ENCODE results near the gene PLXDC1.

Gene PLXDC1

DNA sequence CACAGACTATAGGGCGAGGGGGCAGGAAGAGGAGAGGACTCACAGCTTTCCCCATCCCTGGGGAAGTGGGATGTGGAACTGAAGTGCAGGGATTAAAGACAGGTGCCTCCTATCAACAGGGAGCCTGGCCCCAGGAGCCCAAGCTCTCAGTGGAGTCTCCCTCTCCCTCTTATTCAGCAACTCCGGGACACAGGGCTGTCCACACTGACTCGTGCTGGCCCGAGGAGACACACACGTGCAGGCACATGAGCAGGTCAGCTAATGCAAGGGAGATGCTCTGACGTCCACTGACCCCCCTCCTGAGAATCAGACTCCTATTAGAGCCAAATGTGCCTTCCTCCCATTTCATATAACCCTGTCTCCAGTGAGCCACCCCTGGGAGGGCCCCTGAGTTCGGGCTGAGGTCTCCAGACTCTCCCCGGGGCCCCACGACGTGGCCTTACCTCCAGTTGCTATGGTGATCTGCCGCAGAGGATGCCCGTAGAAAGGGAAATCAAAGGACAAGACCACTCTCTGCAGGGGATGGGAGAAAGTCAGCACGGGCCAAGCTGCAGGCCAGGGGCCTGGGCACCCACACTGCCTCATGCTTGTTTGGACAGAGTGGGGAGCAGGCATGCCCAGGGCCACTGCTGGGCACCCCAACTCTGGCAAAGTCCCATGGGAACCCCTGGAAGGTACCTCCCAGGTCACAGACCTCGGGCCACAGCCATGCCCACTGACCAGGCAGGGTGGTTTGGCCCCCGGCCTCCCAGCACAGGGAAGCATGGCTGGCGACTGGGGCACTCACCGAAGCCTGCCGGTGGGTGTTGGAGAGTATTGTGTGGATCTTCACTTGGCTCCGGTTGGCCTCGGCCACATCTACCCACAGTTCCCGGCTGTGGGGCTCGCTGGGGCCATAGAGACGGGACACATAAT lies 42.7 kb downstream of the PLXDC1 start:
- TF ChIP-seq REST (IDR thresholded peaks at IDR 0.05; ENCODE audit: insufficient read depth in 1 of 2, low read depth in 2 of 2, low read length in 2 of 2) (no peak), TAF1 (IDR thresholded peaks at IDR 0.05; ENCODE audit: borderline replicate concordance, insufficient read depth, low read length) (no peak), SIN3A (IDR thresholded peaks at IDR 0.05; ENCODE audit: borderline replicate concordance, insufficient read depth, low read length) (no peak), POLR2AphosphoS5 (IDR thresholded peaks at IDR 0.05; ENCODE audit: low read depth, low read length) (no peak), FOXP2 (optimal IDR thresholded peaks at IDR 0.05; ENCODE audit: borderline replicate concordance, extremely low read depth, extremely low read length, insufficient read depth) (no peak)

GRCh38 chr17:39107973-39108372 lies 43.5 kb downstream of the PLXDC1 start:
- TF ChIP-seq TAF1 (IDR thresholded peaks at IDR 0.05; ENCODE audit: borderline replicate concordance, insufficient read depth, low read length) (no peak), REST (IDR thresholded peaks at IDR 0.05; ENCODE audit: insufficient read depth in 1 of 2, low read depth in 2 of 2, low read length in 2 of 2) (no peak), POLR2AphosphoS5 (IDR thresholded peaks at IDR 0.05; ENCODE audit: low read depth, low read length) (no peak), SIN3A (IDR thresholded peaks at IDR 0.05; ENCODE audit: borderline replicate concordance, insufficient read depth, low read length) (no peak), FOXP2 (optimal IDR thresholded peaks at IDR 0.05; ENCODE audit: borderline replicate concordance, extremely low read depth, extremely low read length, insufficient read depth) (no peak)

DNA sequence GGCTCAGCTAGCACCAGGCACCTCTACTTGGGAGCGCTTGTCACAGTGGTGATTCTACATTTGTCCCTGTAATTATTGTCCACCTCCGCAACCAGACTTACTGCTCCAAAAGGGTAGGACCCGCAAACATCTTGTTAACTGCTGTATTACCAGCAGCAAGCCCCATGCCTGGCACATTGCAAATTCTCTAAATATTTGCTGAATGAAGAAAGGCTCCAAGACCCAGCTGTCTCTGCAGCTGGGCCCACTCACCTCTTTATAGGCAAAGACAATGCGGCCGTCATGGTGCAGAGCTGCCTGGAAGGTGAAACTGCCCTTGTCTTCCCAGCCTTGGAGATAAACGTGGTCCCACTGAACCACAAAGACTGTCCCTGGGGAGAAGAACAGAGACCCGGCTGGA lies 44.3 kb downstream of the PLXDC1 start:
- TF ChIP-seq SIN3A (IDR thresholded peaks at IDR 0.05; ENCODE audit: borderline replicate concordance, insufficient read depth, low read length) (no peak), TAF1 (IDR thresholded peaks at IDR 0.05; ENCODE audit: borderline replicate concordance, insufficient read depth, low read length) (no peak), FOXP2 (optimal IDR thresholded peaks at IDR 0.05; ENCODE audit: borderline replicate concordance, extremely low read depth, extremely low read length, insufficient read depth) (no peak), REST (IDR thresholded peaks at IDR 0.05; ENCODE audit: insufficient read depth in 1 of 2, low read depth in 2 of 2, low read length in 2 of 2) (no peak), POLR2AphosphoS5 (IDR thresholded peaks at IDR 0.05; ENCODE audit: low read depth, low read length) (no peak)

DNA sequence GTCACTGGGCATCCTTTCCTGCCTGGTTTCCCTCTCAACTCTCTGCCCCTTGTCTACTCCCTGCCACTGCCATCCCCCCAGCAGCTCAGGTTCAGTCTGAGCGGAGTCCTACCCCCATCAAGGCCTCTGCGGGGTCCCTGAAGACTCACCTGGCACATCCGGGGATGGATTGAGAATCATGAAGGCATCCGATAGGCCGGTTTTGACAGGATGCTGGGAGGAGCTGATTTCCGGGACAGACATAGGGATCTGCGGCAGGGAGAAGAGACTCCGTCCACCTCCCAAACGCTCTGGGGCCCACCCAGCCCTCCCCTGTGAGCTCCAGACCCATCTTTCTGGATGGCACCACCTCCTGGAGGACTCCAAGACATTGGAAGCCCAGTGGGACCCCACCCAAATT lies 45.7 kb downstream of the PLXDC1 start:
- no peak for TF ChIP-seq TAF1 (IDR thresholded peaks at IDR 0.05; ENCODE audit: borderline replicate concordance, insufficient read depth, low read length)

DNA sequence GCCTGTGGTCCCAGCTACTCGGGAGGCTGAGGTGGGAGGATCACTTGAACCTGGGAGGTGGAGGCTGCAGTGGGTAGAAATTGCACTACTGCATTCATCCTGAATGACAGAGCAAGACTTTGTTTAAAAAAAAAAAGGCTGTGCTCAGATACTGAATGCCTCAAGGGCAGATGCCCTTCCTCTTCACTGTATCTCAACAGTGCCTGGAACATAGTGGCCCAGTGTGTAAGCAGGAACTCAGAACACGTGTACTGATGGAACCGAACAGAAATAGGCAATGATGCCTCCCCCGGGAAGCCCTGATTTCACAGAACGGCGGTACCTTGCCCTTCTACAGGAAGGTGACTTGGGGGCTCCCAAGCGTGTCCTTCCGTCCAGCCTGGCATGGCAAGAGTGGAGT lies 46.8 kb downstream of the PLXDC1 start:
- TF ChIP-seq REST (IDR thresholded peaks at IDR 0.05; ENCODE audit: insufficient read depth in 1 of 2, low read depth in 2 of 2, low read length in 2 of 2), result no peak
- no peak for TF ChIP-seq SIN3A (IDR thresholded peaks at IDR 0.05; ENCODE audit: borderline replicate concordance, insufficient read depth, low read length)
- TF ChIP-seq POLR2AphosphoS5 (IDR thresholded peaks at IDR 0.05; ENCODE audit: low read depth, low read length), result no peak
- no peak for TF ChIP-seq TAF1 (IDR thresholded peaks at IDR 0.05; ENCODE audit: borderline replicate concordance, insufficient read depth, low read length)
- no peak for TF ChIP-seq FOXP2 (optimal IDR thresholded peaks at IDR 0.05; ENCODE audit: borderline replicate concordance, extremely low read depth, extremely low read length, insufficient read depth)
